Spleen (tissue), 11 donors: Measurements from ENCODE around the gene AGER. TPM values are rescaled to one million over a fixed set of nuclear protein-coding genes. Genes with fewer than 3 reads are reported as not detected.

Experiments
- DNase-seq: peaks from one replicate; pipeline ENCODE4 v3.0.0-alpha.2; 2020
- H3K27ac ChIP-seq, 8 donors: fragments of 200-600 bp; sonication (generic) in 7 of 8; 1 replicate in 4 of 8; 2 replicates in 4 of 8; pipeline versions ENCODE4 v1.5.0 to v1.8.0; 2016 to 2021; ENCODE audit warnings: inconsistent platforms in 4 of 8, mild to moderate bottlenecking in 4 of 8, moderate library complexity in 1 of 8
- H3K27me3 ChIP-seq, 7 donors: fragments of 200-600 bp; sonication (generic) in 6 of 7; replicated peaks in 1 of 7; 1 replicate in 4 of 7; 2 replicates in 3 of 7; pipeline versions ENCODE4 v1.5.0 to v1.8.0; 2016 to 2021; ENCODE audit warnings: inconsistent platforms in 3 of 7, mild to moderate bottlenecking in 1 of 7
- H3K36me3 ChIP-seq, 6 donors: fragments of 200-600 bp; sonication (generic) in 5 of 6; 1 replicate in 4 of 6; 2 replicates in 2 of 6; pipeline versions ENCODE4 v1.5.0 to v1.8.0; 2016 to 2021; ENCODE audit warnings: inconsistent platforms in 2 of 6
- H3K4me1 ChIP-seq, 6 donors: fragments of 200-600 bp; sonication (generic) in 5 of 6; 1 replicate in 3 of 6; 2 replicates in 3 of 6; pipeline versions ENCODE4 v1.5.0 to v1.8.0; 2016 to 2021; ENCODE audit warnings: inconsistent platforms in 3 of 6
- H3K4me3 ChIP-seq, 8 donors: fragments of 200-600 bp; sonication (generic) in 7 of 8; 1 replicate in 4 of 8; 2 replicates in 4 of 8; pipeline versions ENCODE4 v1.5.0 to v1.8.0; 2016 to 2021; ENCODE audit warnings: inconsistent platforms in 4 of 8, mild to moderate bottlenecking in 4 of 8, moderate library complexity in 2 of 8
- H3K9me3 ChIP-seq, 8 donors: fragments of 200-600 bp; sonication (generic) in 7 of 8; 1 replicate in 4 of 8; 2 replicates in 4 of 8; pipeline versions ENCODE4 v1.5.0 to v1.8.0; 2016 to 2021; ENCODE audit warnings: inconsistent platforms in 4 of 8
- CTCF ChIP-seq, 11 experiments: fragments of 200-600 bp in 7 of 11; fragments of 450-650 bp in 4 of 11; sonication (generic) in 4 of 11; IDR thresholded peaks in 8 of 11; conservative IDR thresholded peaks in 3 of 11; 1 replicate in 7 of 11; 2 replicates in 4 of 11; pipeline versions ENCODE4 v1.4.0 to v1.8.0; 2016 to 2021; ENCODE audit warnings: antibody characterized with exemption in 11 of 11, inconsistent platforms in 4 of 11, mild to moderate bottlenecking in 1 of 11
- POLR2A ChIP-seq, 3 donors: fragments of 450-650 bp; IDR thresholded peaks; one replicate each; pipeline ENCODE4 v1.5.1; 2017; ENCODE audit warnings: antibody characterized with exemption in 3 of 3, mild to moderate bottlenecking in 1 of 3
- POLR2AphosphoS5 ChIP-seq, 3 donors: sonication (generic); formaldehyde crosslinking; IDR thresholded peaks; one replicate each; pipeline ENCODE4 v1.5.1; 2017; ENCODE audit warnings: antibody characterized with exemption in 3 of 3
- whole genome bisulfite sequencing, 5 donors: extraction: QIAGEN DNeasy Blood & Tissue Kit in 3 of 5; methylation state at CpG; one replicate each; pipeline versions ENCODE4 v1.1.5 to v1.1.7; 2013 to 2018; 5-methylcytosine and 5-hydroxymethylcytosine counted together
- intact Hi-C: fragments of 100-400 bp; cut with DNase I; formaldehyde crosslinking; loops from one replicate; pipeline ENCODE4 v1.15.0; 2023; ENCODE audit warnings: low total_unique reads
- polyA plus RNA-seq, 3 donors: library from polyadenylated mRNA; stranded (reverse); fragments of 200-250 nt; gene quantifications; one replicate each; pipeline ENCODE4 v1.2.1, GENCODE V29; 2013
- total RNA-seq, 7 donors: library from RNA; depleted of rRNA in 3 of 7; stranded (reverse); fragments of >200 nt in 3 of 7; fragmentation: NEBNext Ultra II Directional in 4 of 7; extraction: Animal tissue kit (Norgen Biotek cat#: 25700) in 4 of 7; gene quantifications; one replicate each; pipeline versions ENCODE4 v1.1.0 to v1.2.1, GENCODE V29; 2016 to 2021
- donor health status: healthy with polysubstance abuse.
- donor health status: DM: no; HTN: no; CAD: no; lungs with moderate emphysema.
- donor health status: DM: no; HTN: no; CAD: no.
- donor health status: Bipolar disorder and iron deficiency.
- donor health status: healthy.
- donor health status: DM: no; HTN: no; CAD: no.
- donor health status: DM: yes; HTN: yes; CAD: no.

The AGER gene
- total and polyA plus RNA-seq, 10 donors = 7.4 to 50.9 (median 23.2) TPM

GRCh38 chr6:32223258-32224235, 39.5 kb upstream of the AGER start, which contains the start of gene NOTCH4:
NOTCH4 (minus strand) TSS chr6:32224067; CDS start chr6:32223928, 139 bp downstream.
- Histone ChIP-seq H3K4me3 (peak within 1 kb of the TSS in 2 of 8 donors; percentile 15 to 30), H3K9me3 (no peaks in the 10 kb centered on the region), H3K4me1 (peaks cover 4 to 57% (median 34%) of the 10 kb centered on the region in 6 donors), H3K27me3 (no peaks in the 10 kb centered on the region), H3K36me3 (no peaks in the 10 kb centered on the region), H3K27ac (peak within 1 kb of the TSS in 6 of 8 donors; percentile 9 to 75 (median 58))
- WGBS, 5 donors = 52 to 59% (median 54%) methylated on average over 18 to 20 of the region's 20 CpGs
- TF ChIP-seq POLR2AphosphoS5 (IDR thresholded peaks at IDR 0.05) (peak in 1 of 3 donors; percentile 40), CTCF (IDR thresholded peaks at IDR 0.05 in 8 of 11, conservative IDR thresholded peaks at IDR 0.05 in 3 of 11) (no peak), POLR2A (IDR thresholded peaks at IDR 0.05) (no peak)
- DNase-seq = no peak
- intact Hi-C loops = no loop called here

DNA sequence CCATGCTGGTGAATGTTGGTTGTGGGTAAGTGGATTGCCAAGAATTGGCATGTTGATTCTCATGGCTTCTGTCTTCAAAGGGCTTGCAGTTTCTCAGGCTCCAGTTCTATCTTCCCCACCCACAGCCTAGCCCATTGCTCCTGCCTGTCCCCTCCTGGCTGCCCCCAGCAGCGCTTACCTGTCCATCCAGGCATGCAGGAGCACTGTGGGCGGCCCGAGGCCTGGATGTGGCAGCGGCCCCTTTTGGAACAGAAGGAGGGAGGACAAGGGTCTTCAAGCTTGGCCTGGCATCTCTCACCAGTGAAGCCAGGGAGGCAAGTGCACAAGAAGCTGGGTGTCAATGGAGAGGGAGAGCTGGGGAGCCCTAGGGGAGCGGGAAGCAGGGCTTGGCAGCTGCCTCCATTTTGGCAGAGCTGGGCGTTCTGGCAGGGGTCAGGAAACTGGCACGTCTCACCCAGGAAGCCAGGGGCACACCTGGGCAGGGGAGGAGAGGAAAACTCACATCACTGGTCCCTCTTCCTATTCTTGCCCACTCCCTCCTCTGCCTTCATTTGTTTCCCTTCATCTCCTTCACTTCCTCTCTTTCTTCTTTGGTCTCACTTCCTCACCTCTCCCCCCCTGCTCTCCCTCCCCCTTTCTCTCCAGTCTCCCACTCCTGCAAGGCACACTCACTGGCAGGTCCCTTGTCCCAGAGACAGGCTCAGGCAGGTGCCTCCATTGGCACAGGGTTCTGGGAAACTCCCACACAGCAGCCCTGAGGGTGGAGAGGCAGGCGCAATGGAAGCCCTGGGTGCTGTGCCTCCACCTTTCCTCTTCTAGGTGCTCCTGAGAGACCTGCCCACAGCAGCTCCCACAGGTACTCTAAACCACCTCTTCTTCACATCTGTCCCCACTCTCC, 38.5 kb upstream of the AGER start:
- TF ChIP-seq POLR2A (IDR thresholded peaks at IDR 0.05) = no peak
- TF ChIP-seq CTCF (IDR thresholded peaks at IDR 0.05 in 8 of 11, conservative IDR thresholded peaks at IDR 0.05 in 3 of 11) = no peak
- TF ChIP-seq POLR2AphosphoS5 (IDR thresholded peaks at IDR 0.05) = no peak
- Histone ChIP-seq H3K9me3 (no peaks in the 10 kb centered on the region), H3K27ac (peak overlapping the region in 4 of 8 donors; percentile 54 to 75 (median 60)), H3K36me3 (no peaks in the 10 kb centered on the region), H3K4me1 (peaks cover 4 to 54% (median 34%) of the 10 kb centered on the region in 6 donors), H3K4me3 (peak overlapping the region in 2 of 8 donors; percentile 15 to 30), H3K27me3 (no peaks in the 10 kb centered on the region)
- intact Hi-C loops = no loop called here
- no peak for DNase-seq
- WGBS, 5 donors = 69 to 78% (median 74%) methylated on average over 8 of the region's 8 CpGs

GRCh38 chr6:32220021-32220420, 36.0 kb upstream of the AGER start:
- Histone ChIP-seq H3K4me3 (no peak overlapping the region), H3K27me3 (no peaks in the 10 kb centered on the region), H3K4me1 (peaks cover 4 to 34% (median 27%) of the 10 kb centered on the region in 6 donors), H3K27ac (no peak overlapping the region), H3K36me3 (no peaks in the 10 kb centered on the region), H3K9me3 (no peaks in the 10 kb centered on the region)
- WGBS, 5 donors = 72 to 81% (median 79%) methylated on average over 3 to 4 of the region's 4 CpGs
- no peak for DNase-seq
- intact Hi-C loops = no loop called here
- no peak for TF ChIP-seq POLR2A (IDR thresholded peaks at IDR 0.05)

DNA sequence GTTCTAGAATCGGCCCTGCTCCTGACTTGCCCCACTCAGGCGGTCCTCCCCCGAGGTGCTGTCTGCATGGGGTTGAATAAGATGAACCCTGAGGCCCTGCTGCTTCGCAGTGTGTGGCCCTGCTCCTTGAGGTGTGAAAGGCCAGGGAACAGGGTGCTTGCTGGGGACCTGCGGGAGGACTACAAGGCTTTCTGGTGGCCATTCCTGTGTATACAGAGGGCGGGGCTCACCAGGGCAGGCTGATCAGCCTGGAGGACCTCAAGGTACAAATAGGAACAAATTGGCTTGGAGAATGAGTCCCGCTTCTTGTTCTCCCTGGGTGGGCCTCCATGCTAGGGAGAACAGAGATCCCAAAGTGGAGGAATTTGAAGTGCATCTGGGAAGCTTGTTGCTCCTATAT, 34.1 kb upstream of the AGER start:
- intact Hi-C loops = no loop called here
- no peaks in the 10 kb centered on the region for H3K36me3 ChIP-seq
- no peaks in the 10 kb centered on the region for H3K27me3 ChIP-seq
- H3K4me3 ChIP-seq = no peak overlapping the region
- TF ChIP-seq POLR2A (IDR thresholded peaks at IDR 0.05) (no peak), CTCF (IDR thresholded peaks at IDR 0.05 in 8 of 11, conservative IDR thresholded peaks at IDR 0.05 in 3 of 11) (no peak), POLR2AphosphoS5 (IDR thresholded peaks at IDR 0.05) (no peak)
- H3K4me1 ChIP-seq = peaks cover 0 to 16% (median 10%) of the 10 kb centered on the region in 6 donors
- no peaks in the 10 kb centered on the region for H3K9me3 ChIP-seq
- 79 to 89% (median 83%) methylated on average over 7 of the region's 7 CpGs for WGBS, 5 donors
- H3K27ac ChIP-seq = no peak overlapping the region
- no peak for DNase-seq
